GM12878 (cell line): ENCODE measurements around the gene POLE2.

Experiments
- CTCF ChIP-seq, 3 experiments: IDR thresholded peaks in 2 of 3; conservative IDR thresholded peaks in 1 of 3; 2 replicates each; pipeline ENCODE4 v1.5.1; 2011; ENCODE audit warnings: low read depth in 3 of 3, low read length in 3 of 3, mild to moderate bottlenecking in 3 of 3, control low read depth in 2 of 3, moderate library complexity in 2 of 3, inconsistent platforms in 1 of 3, mixed read lengths in 1 of 3; ENCODE audit not compliant: control insufficient read depth in 2 of 3, insufficient read depth in 1 of 3; ENCODE audit errors: extremely low read depth in 1 of 3
- EED ChIP-seq: sonication (generic); IDR thresholded peaks from 2 replicates; pipeline ENCODE4 v1.6.1; 2016; ENCODE audit warnings: antibody characterized with exemption, low read depth
- ESRRA ChIP-seq: IDR thresholded peaks from 2 replicates; pipeline ENCODE4 v1.6.1; 2012; ENCODE audit warnings: mild to moderate bottlenecking, low read length, improper control_type of control experiment
- HCFC1 ChIP-seq: fragments of 150-350 bp; IDR thresholded peaks from 2 replicates; pipeline ENCODE4 v1.6.1; 2014; ENCODE audit warnings: low read length
- HDAC2 ChIP-seq: fragments of 200-600 bp; sonication (generic); IDR thresholded peaks from 2 replicates; pipeline ENCODE4 v1.6.1; 2017
- MXI1 ChIP-seq: fragments of 150-350 bp; IDR thresholded peaks from 2 replicates; pipeline ENCODE4 v1.6.1; 2011; ENCODE audit warnings: low read depth, mild to moderate bottlenecking, inconsistent platforms, low read length, improper control_type of control experiment
- NBN ChIP-seq: fragments of 450-650 bp; IDR thresholded peaks from 2 replicates; pipeline ENCODE4 v1.6.1; 2016
- POLR2AphosphoS5 ChIP-seq: IDR thresholded peaks from 2 replicates; pipeline ENCODE4 v1.6.1; 2011; ENCODE audit warnings: mild to moderate bottlenecking, low read length, inconsistent platforms
- RCOR1 ChIP-seq: conservative IDR thresholded peaks from 2 replicates; pipeline ENCODE4 v1.6.1; 2012; ENCODE audit warnings: low read depth, low read length, improper control_type of control experiment
- RFX5 ChIP-seq: IDR thresholded peaks from 2 replicates; pipeline ENCODE4 v1.6.1; 2011; ENCODE audit warnings: low read depth, low read length, improper control_type of control experiment
- SIX5 ChIP-seq: IDR thresholded peaks from 2 replicates; pipeline ENCODE4 v1.6.1; 2011; ENCODE audit warnings: mild to moderate bottlenecking, low read depth, low read length, moderate library complexity; ENCODE audit not compliant: severe bottlenecking
- TAF1 ChIP-seq: IDR thresholded peaks from 2 replicates; pipeline ENCODE4 v1.6.1; 2011; ENCODE audit warnings: mild to moderate bottlenecking, low read depth, low read length, borderline replicate concordance

GRCh38 chr14:49720744-49721143, 32.7 kb upstream of the POLE2 start:
- TF ChIP-seq TAF1 = no peak
- no peak for TF ChIP-seq CTCF (IDR thresholded peaks at IDR 0.05 in 2 of 3, conservative IDR thresholded peaks at IDR 0.05 in 1 of 3; ENCODE audit: control insufficient read depth in 2 of 3, extremely low read depth in 1 of 3, insufficient read depth in 1 of 3, low read depth in 3 of 3, low read length in 3 of 3)
- no peak for TF ChIP-seq RCOR1
- no peak for TF ChIP-seq RFX5
- TF ChIP-seq MXI1 = no peak
- TF ChIP-seq HCFC1 = no peak
- TF ChIP-seq HDAC2 = no peak
- no peak for TF ChIP-seq EED
- TF ChIP-seq SIX5 = no peak
- TF ChIP-seq POLR2AphosphoS5 = no peak
- no peak for TF ChIP-seq ESRRA
- no peak for TF ChIP-seq NBN
